ENCODE results near the gene TMEM127. TPM values are rescaled to one million over a fixed set of nuclear protein-coding genes. Genes with fewer than 3 reads are reported as not detected.
A peak's percentile ranks its signal among the peaks of the same experiment; 100 is the strongest.

Gene TMEM127
- total and polyA plus RNA-seq, 2 donors (not counting 1 experiment from before 2014, with no cell fraction given), result 21.5 to 48.0 TPM

- peaks cover 21% of the 10 kb centered on the region for H4K20me1 ChIP-seq (ENCODE audit: control insufficient read depth, insufficient read depth, low read length, poor library complexity, severe bottlenecking)
- H2AFZ ChIP-seq (ENCODE audit: insufficient read depth, low read depth, low read length, poor library complexity, severe bottlenecking), result peak overlapping the region; percentile 87
- H3K27ac Mint-ChIP-seq, result peak overlapping the region; percentile 99
- no peak for DNase-seq
- no peaks in the 10 kb centered on the region for H3K27me3 ChIP-seq (replicated peaks in 1 of 4; ENCODE audit: control extremely low read depth in 1 of 4, control insufficient read depth in 3 of 4, insufficient read depth in 4 of 4, low read length in 3 of 4)
- peaks cover 18 to 22% of the 10 kb centered on the region in 2 donors for H3K4me1 ChIP-seq (ENCODE audit: control insufficient read depth in 2 of 2, insufficient read depth in 2 of 2, low read length in 2 of 2)
- H3K4me3 ChIP-seq (ENCODE audit: control extremely low read depth in 1 of 5, extremely low read depth in 1 of 5, insufficient read depth in 1 of 5, low read depth in 2 of 5, low read length in 4 of 5), result peak overlapping the region in 4 of 5 experiments; percentile 70 to 97 (median 75)
- TF ChIP-seq EZH2 (IDR thresholded peaks at IDR 0.05; ENCODE audit: borderline replicate concordance, insufficient read depth, low read depth, low read length, poor library complexity, severe bottlenecking) (no peak), CTCF (IDR thresholded peaks at IDR 0.05) (no peak)
- H3K4me3 Mint-ChIP-seq, result peak overlapping the region; percentile 99
- H3K9me3 Mint-ChIP-seq (ENCODE audit: insufficient read depth), result no peaks in the 10 kb centered on the region
- H3K4me2 ChIP-seq (replicated peaks; ENCODE audit: low read depth, low read length, poor library complexity, severe bottlenecking), result peak overlapping the region; percentile 74
- no peaks in the 10 kb centered on the region for H3K27me3 Mint-ChIP-seq
- CTCF ChIA-PET, result interaction anchor here (0.7 to 1.7 kb wide), 4 partner anchors 15 to 453 kb away, joined by 3 to 6 read pairs (median 4); no protein-coding TSS in a partner anchor
- ATAC-seq (ENCODE audit: low read depth), result no peak
- intact Hi-C loops (cut with micrococcal nuclease), result no loop called here
- H3K4me1 Mint-ChIP-seq, result peaks cover 45% of the 10 kb centered on the region
- H3K9ac ChIP-seq (ENCODE audit: low read length), result peak overlapping the region; percentile 76
- H3K27ac ChIP-seq (ENCODE audit: low read length in 2 of 2), result peak overlapping the region; percentile 89 to 91
- no peaks in the 10 kb centered on the region for H3K9me3 ChIP-seq (ENCODE audit: control extremely low read depth in 1 of 3, control insufficient read depth in 2 of 3, insufficient read depth in 1 of 3, low read length in 2 of 3)
- peaks cover 0 to 32% of the 10 kb centered on the region in 2 experiments for H3K36me3 ChIP-seq (replicated peaks in 1 of 2; ENCODE audit: control extremely low read depth in 1 of 2, control insufficient read depth in 1 of 2, extremely low read depth in 1 of 2, insufficient read depth in 2 of 2, low read length in 1 of 2)
- H3K79me2 ChIP-seq (ENCODE audit: control insufficient read depth, insufficient read depth, low read length), result peaks cover 57% of the 10 kb centered on the region
- WGBS (ENCODE audit: insufficient coverage), result 100% methylated on average over 2 of the region's 3 CpGs
- POLR2A ChIA-PET, result interaction anchor here (1.7 to 2.5 kb wide), 4 partner anchors 14 to 203 kb away, joined by 4 to 22 read pairs (median 9); partner anchors contain the start of genes ITPRIPL1 and NCAPH
These were observed 40.6 kb upstream of the TMEM127 start for GRCh38 chr2:96306370-96306769.

- ATAC-seq (ENCODE audit: low read depth), result no peak
- Histone ChIP-seq H3K4me1 (ENCODE audit: control insufficient read depth in 2 of 2, insufficient read depth in 2 of 2, low read length in 2 of 2) (peaks cover 18 to 22% of the 10 kb centered on the region in 2 donors), H3K27ac (ENCODE audit: low read length in 2 of 2) (peak overlapping the region; percentile 89 to 91), H3K27me3 (replicated peaks in 1 of 4; ENCODE audit: control extremely low read depth in 1 of 4, control insufficient read depth in 3 of 4, insufficient read depth in 4 of 4, low read length in 3 of 4) (no peaks in the 10 kb centered on the region), H3K9me3 (ENCODE audit: control extremely low read depth in 1 of 3, control insufficient read depth in 2 of 3, insufficient read depth in 1 of 3, low read length in 2 of 3) (no peaks in the 10 kb centered on the region), H3K4me3 (ENCODE audit: control extremely low read depth in 1 of 5, extremely low read depth in 1 of 5, insufficient read depth in 1 of 5, low read depth in 2 of 5, low read length in 4 of 5) (peak overlapping the region; percentile 70 to 97 (median 80)), H3K36me3 (replicated peaks in 1 of 2; ENCODE audit: control extremely low read depth in 1 of 2, control insufficient read depth in 1 of 2, extremely low read depth in 1 of 2, insufficient read depth in 2 of 2, low read length in 1 of 2) (peaks cover 0 to 37% of the 10 kb centered on the region in 2 experiments), H3K4me2 (replicated peaks; ENCODE audit: low read depth, low read length, poor library complexity, severe bottlenecking) (peak overlapping the region; percentile 74), H3K79me2 (ENCODE audit: control insufficient read depth, insufficient read depth, low read length) (peaks cover 60% of the 10 kb centered on the region), H2AFZ (ENCODE audit: insufficient read depth, low read depth, low read length, poor library complexity, severe bottlenecking) (peak overlapping the region; percentile 87), H3K9ac (ENCODE audit: low read length) (peak overlapping the region; percentile 76), H4K20me1 (ENCODE audit: control insufficient read depth, insufficient read depth, low read length, poor library complexity, severe bottlenecking) (peaks cover 25% of the 10 kb centered on the region)
- H3K4me1 Mint-ChIP-seq, result peaks cover 49% of the 10 kb centered on the region
- H3K9me3 Mint-ChIP-seq (ENCODE audit: insufficient read depth), result no peaks in the 10 kb centered on the region
- TF ChIP-seq EZH2 (IDR thresholded peaks at IDR 0.05; ENCODE audit: borderline replicate concordance, insufficient read depth, low read depth, low read length, poor library complexity, severe bottlenecking), result no peak
- CTCF ChIA-PET, result interaction anchor here (0.7 to 1.7 kb wide), 5 partner anchors 15 to 453 kb away, joined by 3 to 7 read pairs (median 5); no protein-coding TSS in a partner anchor
- WGBS (ENCODE audit: insufficient coverage), result 25% methylated on average over 6 of the region's 9 CpGs
- H3K4me3 Mint-ChIP-seq, result peak overlapping the region; percentile 99
- POLR2A ChIA-PET, result interaction anchor here (0.5 to 2.5 kb wide), 6 partner anchors 15 to 499 kb away, joined by 4 to 22 read pairs (median 6); partner anchors contain the start of genes ITPRIPL1 and NCAPH
- DNase-seq, result no peak
- intact Hi-C loops (cut with micrococcal nuclease), result loop anchor here (1.0 to 2.0 kb wide), 5 partner anchors 15 to 202 kb away; partner anchors contain the start of genes CIAO1 and NCAPH
- H3K27me3 Mint-ChIP-seq, result no peaks in the 10 kb centered on the region
- peak overlapping the region; percentile 99 for H3K27ac Mint-ChIP-seq
These were observed 40.1 kb upstream of the TMEM127 start for GRCh38 chr2:96305979-96306308.
